Measurements from ENCODE around the gene AGMO. TPM values are rescaled to one million over a fixed set of nuclear protein-coding genes. Genes with fewer than 3 reads are reported as not detected.

AGMO gene
- total RNA-seq, 1 donor from 2014 or later = 0.60 TPM

- H3K27ac Mint-ChIP-seq (ENCODE audit: unreplicated experiment) = no peak overlapping the region
- no peaks in the 10 kb centered on the region for H3K9me3 Mint-ChIP-seq (ENCODE audit: low read depth)
- H3K27me3 Mint-ChIP-seq (ENCODE audit: low read depth) = no peaks in the 10 kb centered on the region
- H3K4me3 Mint-ChIP-seq (ENCODE audit: unreplicated experiment) = no peak overlapping the region
- peaks cover 30% of the 10 kb centered on the region for H3K4me1 Mint-ChIP-seq (ENCODE audit: low read depth)
- TF ChIP-seq CTCF (IDR thresholded peaks at IDR 0.05) = no peak
- H3K36me3 Mint-ChIP-seq (ENCODE audit: low read depth) = no peaks in the 10 kb centered on the region
- no peak for DNase-seq (ENCODE audit: low spot score)
Measured at GRCh38 chr7:15330943-15331342, 230.9 kb downstream of the AGMO start.

- Mint-ChIP-seq H3K9me3 (ENCODE audit: low read depth) (no peaks in the 10 kb centered on the region), H3K4me3 (ENCODE audit: unreplicated experiment) (no peak overlapping the region), H3K36me3 (ENCODE audit: low read depth) (no peaks in the 10 kb centered on the region), H3K27ac (ENCODE audit: unreplicated experiment) (no peak overlapping the region), H3K4me1 (ENCODE audit: low read depth) (peaks cover 24% of the 10 kb centered on the region), H3K27me3 (ENCODE audit: low read depth) (no peaks in the 10 kb centered on the region)
- TF ChIP-seq CTCF (IDR thresholded peaks at IDR 0.05) = no peak
- no peak for DNase-seq (ENCODE audit: low spot score)
Measured at GRCh38 chr7:15327001-15327400, 234.8 kb downstream of the AGMO start.

GRCh38 chr7:15326044-15326644 lies 235.7 kb downstream of the AGMO start:
- Mint-ChIP-seq H3K4me1 (ENCODE audit: low read depth) (peaks cover 24% of the 10 kb centered on the region), H3K4me3 (ENCODE audit: unreplicated experiment) (no peak overlapping the region), H3K27ac (ENCODE audit: unreplicated experiment) (no peak overlapping the region), H3K9me3 (ENCODE audit: low read depth) (no peaks in the 10 kb centered on the region), H3K27me3 (ENCODE audit: low read depth) (no peaks in the 10 kb centered on the region), H3K36me3 (ENCODE audit: low read depth) (no peaks in the 10 kb centered on the region)
- DNase-seq (ENCODE audit: low spot score) = no peak
- TF ChIP-seq CTCF (IDR thresholded peaks at IDR 0.05) = peak; percentile 97

GRCh38 chr7:15323550-15323949 lies 238.3 kb downstream of the AGMO start:
- H3K27me3 Mint-ChIP-seq (ENCODE audit: low read depth) = no peaks in the 10 kb centered on the region
- no peak overlapping the region for H3K27ac Mint-ChIP-seq (ENCODE audit: unreplicated experiment)
- no peak overlapping the region for H3K4me3 Mint-ChIP-seq (ENCODE audit: unreplicated experiment)
- H3K4me1 Mint-ChIP-seq (ENCODE audit: low read depth) = peaks cover 19% of the 10 kb centered on the region
- no peaks in the 10 kb centered on the region for H3K9me3 Mint-ChIP-seq (ENCODE audit: low read depth)
- H3K36me3 Mint-ChIP-seq (ENCODE audit: low read depth) = no peaks in the 10 kb centered on the region
- TF ChIP-seq CTCF (IDR thresholded peaks at IDR 0.05) = no peak
- DNase-seq (ENCODE audit: low spot score) = no peak

- H3K9me3 Mint-ChIP-seq (ENCODE audit: low read depth) = peaks cover under 1% of the 10 kb centered on the region
- H3K4me1 Mint-ChIP-seq (ENCODE audit: low read depth) = peaks cover 8% of the 10 kb centered on the region
- no peaks in the 10 kb centered on the region for H3K36me3 Mint-ChIP-seq (ENCODE audit: low read depth)
- no peak overlapping the region for H3K27ac Mint-ChIP-seq (ENCODE audit: unreplicated experiment)
- H3K27me3 Mint-ChIP-seq (ENCODE audit: low read depth) = no peaks in the 10 kb centered on the region
- H3K4me3 Mint-ChIP-seq (ENCODE audit: unreplicated experiment) = no peak overlapping the region
- no peak for TF ChIP-seq CTCF (IDR thresholded peaks at IDR 0.05)
- DNase-seq (ENCODE audit: low spot score) = no peak
Measured at GRCh38 chr7:15317215-15317614, 244.6 kb downstream of the AGMO start.

Data from chondrocyte (in vitro differentiated cells).